HG02763 (cell line): ENCODE results near the gene DNAH2.

ENCODE experiments used
- ATAC-seq: cut with Tn5 transposase; IDR thresholded peaks from one replicate; pipeline ENCODE4 v1.9.1; 2021; ENCODE audit warnings: mild to moderate bottlenecking, moderate library complexity; ENCODE audit not compliant: unreplicated experiment

DNAH2 gene

DNA sequence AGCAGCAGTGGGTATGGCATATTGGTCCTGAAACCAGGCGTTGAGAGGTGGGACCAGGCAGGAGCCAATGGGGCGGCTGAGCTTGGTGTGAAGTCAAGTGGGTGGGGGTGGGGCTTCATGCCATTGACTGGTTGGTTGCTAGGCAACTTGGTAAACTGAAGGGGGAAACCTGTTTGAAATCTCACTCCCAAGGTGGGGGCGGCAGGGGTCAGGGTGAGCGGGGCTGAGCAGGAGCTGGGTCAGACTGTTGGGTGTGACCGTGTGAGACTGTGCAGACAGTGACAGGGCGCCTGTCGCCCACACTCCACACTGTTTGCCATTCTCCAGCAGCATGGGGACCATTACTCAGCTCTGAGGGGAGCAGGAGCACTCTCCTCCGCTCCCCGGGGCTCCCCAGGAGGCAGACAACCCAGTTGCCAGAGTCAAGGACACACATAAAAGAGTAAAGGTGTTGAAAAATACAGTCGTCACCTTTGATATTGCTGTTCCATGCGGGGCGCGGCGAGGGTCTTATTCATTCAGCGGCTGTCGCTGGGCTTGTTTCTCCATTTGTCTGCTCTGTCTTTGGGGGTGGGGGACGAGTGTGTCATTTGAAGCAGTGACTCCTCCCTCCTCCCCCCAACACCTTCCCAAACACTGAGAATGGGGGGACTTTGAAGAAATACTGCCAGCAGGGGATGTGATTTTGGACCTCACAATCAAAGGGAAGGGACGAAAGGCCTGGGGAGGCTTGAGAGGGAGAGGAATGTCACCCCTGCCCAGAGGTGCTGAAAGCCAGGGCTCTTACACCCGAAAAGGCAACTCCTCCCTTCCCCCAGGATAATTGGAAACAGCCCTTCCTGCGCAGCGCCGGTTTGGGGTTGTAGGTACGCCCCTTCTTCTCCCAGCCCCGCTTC lies 13.7 kb upstream of the DNAH2 start:
- no peak for ATAC-seq

DNA sequence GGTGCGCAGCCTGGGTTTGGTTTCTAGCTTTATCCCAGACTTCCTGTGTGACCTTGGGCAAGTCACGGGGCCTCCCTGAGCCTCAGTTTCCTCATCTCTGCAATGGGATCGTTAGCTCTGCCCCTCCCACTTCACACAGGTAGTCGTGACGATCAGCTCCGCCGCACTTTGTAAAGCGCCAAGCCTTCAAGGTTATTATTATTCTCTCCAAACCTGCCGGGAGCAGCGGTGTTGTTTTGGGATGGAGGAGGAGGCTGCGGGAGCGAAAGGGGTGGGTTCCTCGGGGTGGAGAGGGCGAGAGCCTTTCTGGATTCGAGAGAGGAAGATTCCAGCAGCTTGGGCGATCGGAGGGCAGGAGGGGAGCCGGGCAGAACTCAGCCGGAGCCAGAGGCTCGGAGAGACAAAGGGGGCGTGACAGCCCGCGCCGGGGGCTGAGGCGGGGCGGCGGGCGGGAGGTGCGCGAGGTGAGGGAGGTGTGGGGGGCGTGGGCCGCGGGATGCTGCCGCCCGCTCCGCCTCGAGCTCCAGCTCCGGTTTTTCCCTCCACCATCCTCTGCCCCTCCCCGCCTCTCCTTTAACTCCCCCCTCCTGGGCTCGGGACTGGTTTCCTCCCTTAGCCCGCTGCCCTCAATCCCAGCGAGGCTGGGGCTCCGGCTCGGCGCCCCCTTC lies 12.8 kb upstream of the DNAH2 start, which contains the start of gene EFNB3:
TSS of gene EFNB3 (plus strand) at position 602 of the 668 bp plus-strand sequence. CDS start 397 bp downstream, outside the sequence.
- no peak for ATAC-seq

DNA sequence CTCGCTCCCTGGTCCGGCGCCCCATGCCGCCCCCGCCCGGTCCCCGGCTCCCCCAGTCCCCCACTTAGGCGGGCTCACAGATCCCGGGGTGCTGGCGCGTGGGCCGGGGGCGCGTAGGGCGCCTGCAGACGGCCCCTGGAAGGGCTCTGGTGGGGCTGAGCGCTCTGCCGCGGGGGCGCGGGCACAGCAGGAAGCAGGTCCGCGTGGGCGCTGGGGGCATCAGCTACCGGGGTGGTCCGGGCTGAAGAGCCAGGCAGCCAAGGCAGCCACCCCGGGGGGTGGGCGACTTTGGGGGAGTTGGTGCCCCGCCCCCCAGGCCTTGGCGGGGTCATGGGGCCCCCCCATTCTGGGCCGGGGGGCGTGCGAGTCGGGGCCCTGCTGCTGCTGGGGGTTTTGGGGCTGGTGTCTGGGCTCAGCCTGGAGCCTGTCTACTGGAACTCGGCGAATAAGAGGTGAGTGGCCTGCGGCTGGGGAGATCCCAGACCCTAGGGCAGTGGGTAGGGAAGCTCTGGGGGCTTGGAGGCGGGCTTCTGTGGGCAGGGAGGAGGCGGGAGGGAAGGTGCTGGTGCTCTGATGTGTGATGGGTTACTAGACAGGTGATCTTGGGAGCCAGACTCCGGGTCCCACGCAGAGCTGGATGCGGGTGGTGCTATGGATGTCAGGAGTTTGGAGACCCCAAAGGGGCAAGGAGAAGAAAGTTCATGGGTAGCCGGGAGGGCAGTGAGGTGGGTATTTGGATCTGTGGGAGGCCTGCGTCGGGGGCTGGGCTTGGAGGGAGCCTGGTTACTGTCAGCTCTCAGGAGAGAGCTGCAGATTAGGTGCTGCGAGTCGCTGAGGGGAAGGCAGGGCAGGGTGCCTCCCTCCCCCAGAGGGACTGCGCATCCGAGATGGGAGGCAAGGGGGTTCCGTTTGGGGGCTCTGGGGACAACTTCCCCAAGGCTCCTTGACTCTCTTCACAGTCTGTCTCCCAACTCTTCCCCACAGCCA lies 12.0 kb upstream of the DNAH2 start:
- no peak for ATAC-seq

DNA sequence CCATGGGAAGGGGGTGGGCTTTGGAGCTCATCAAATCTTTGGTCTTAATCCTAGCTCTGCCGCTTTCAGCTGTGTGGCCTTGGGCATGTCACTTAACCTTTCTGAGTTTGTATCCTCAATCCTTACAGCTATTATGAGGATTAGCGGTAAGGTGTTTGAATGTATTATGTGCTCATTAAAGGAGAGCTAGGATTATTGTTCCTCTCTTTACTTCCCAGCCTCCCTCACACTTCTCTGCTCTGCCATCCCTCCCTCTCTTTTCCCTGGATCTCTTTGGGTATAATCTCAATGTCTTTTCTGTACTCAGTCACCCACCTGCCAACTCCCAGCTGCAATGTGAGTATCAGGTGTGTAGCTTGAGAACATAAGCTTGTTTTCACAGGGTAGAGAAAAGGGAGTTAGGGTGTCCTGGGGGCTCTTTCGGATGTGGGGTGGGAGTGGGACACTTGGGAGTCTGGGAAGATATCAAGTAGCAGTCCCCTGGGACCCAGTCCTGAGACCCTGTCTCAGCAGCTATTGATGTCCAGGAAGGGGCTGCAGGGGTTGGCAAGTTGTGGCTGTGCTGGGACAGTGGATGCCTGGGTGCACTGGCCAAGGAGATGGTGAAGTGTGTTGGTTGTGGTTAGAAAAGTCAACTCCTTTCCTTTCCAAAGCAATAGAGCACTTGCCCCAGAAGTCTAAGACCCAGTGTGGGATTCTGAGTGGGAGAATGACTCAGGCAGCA lies 10.8 kb upstream of the DNAH2 start:
- ATAC-seq, result no peak

DNA sequence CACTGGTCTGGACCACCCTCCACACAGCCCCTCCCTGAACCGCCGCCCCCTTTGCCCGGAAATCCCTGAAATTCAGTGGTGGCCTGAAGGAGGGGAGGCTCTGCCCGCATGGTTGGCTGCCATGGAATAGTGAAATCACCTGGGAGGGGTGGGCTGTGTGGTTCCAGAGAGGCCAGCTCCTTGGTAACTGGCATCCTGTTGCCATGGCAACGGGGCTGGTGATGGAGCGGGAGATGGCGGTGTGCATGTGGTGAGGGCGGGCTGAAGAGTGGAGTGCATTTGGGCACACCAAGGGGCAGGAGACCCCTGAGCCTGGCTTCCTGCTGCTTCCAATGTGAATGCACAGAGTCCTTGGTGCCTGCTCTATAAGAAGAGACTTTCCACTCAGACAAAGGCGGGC lies 10.1 kb upstream of the DNAH2 start:
- no peak for ATAC-seq

DNA sequence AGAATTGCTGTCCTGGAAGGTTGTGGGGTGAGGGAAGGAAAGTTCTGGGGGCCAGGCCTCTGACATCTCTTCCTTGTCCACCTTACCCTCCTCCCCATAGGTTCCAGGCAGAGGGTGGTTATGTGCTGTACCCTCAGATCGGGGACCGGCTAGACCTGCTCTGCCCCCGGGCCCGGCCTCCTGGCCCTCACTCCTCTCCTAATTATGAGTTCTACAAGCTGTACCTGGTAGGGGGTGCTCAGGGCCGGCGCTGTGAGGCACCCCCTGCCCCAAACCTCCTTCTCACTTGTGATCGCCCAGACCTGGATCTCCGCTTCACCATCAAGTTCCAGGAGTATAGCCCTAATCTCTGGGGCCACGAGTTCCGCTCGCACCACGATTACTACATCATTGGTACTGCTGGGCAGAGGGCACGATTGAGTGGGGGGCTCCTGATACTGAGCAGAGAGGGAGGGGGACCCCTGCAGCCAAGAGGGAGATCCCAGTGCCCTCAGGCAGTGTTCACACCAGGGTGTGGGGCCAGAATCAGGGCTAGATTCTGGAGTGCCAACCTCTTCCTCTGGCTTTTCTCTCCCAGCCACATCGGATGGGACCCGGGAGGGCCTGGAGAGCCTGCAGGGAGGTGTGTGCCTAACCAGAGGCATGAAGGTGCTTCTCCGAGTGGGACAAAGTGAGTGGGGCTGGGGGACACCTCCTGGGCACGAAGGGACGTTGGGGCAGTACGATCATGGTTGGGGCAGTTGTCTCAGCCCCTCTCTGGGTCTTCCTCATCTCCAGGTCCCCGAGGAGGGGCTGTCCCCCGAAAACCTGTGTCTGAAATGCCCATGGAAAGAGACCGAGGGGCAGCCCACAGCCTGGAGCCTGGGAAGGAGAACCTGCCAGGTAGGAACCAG lies 9.4 kb upstream of the DNAH2 start:
- no peak for ATAC-seq

DNA sequence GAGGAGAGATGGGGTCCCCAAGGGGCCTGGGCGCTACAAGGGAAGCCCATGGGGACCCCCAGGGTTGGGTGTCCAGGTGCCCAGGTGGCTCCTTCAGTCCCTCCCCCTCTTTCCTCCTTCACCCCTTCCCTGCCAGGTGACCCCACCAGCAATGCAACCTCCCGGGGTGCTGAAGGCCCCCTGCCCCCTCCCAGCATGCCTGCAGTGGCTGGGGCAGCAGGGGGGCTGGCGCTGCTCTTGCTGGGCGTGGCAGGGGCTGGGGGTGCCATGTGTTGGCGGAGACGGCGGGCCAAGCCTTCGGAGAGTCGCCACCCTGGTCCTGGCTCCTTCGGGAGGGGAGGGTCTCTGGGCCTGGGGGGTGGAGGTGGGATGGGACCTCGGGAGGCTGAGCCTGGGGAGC lies 8.5 kb upstream of the DNAH2 start:
- no peak for ATAC-seq

DNA sequence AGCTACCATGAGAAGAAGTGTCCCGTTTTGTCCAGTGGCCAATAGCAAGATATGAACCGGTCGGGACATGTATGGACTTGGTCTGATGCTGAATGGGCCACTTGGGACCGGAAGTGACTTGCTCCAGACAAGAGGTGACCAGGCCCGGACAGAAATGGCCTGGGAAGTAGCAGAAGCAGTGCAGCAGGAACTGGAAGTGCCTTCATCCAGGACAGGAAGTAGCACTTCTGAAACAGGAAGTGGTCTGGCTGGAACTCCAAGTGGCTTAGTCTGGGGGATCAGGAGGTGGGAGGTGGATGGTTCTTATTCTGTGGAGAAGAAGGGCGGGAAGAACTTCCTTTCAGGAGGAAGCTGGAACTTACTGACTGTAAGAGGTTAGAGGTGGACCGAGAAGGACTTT lies 7.2 kb upstream of the DNAH2 start:
- no peak for ATAC-seq

DNA sequence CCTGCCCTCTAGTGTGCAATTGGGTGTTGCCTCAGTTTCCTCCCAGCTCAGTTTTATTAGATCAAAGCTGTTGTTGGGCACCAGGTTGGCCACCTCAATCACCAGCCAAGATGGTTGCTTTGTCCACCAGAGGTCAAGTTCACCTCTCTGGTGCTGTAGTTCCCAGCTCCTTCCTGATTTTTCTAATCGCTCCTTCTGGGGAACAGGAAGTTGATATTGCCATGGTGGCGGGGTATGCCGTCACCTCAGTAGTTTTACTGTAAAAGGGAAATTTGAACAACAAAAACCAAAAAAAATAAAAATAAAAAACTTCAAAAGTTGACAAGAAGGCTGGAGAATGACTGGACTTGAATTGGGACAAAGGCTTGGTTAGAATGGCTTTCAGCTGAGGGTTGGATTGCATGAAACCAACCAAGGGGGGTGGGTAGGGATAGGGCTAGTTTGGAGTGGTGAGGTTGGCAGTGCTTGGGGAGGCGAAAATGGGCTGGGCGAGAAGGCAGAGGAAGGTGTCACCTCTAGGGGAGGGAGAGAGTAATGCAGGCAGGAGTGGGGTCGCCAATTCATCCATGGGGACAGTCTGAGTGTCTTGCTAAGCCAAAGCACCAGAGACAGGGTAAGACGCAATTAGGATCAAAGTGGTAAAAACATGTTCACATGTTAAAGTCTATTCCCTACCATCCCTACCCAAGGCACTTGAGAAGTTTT lies 6.3 kb upstream of the DNAH2 start:
- ATAC-seq, result no peak

DNA sequence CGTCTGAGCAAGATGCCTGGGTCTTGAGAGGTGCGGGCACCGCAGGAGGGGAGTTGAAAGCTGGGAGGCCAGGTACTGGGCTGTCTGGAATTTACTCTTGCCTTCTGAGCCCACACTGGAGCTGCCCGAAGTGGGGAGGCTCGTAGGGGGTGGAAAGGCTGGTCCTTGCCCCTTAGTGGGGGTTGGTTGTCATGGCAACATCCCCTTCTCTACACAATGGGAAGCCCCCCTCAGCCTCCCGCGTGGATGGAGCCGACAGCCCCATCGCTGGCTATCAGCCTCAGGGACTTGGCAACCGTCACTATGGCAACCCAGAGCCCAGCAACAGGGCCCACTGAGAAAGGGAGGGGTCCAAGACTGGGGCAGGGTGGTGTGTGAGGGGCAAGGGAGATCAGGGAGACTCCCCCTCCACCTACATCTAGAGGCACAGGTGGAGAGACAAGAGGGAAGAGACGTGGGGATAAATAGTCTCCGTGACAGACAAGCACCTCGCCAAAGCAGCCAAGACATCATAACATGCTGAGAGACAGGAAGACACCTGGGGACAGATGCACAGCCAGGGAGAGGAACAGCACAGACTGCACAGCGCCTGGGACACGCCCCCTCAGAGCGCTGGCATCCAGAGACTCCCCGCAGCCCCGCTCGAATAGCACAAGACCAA lies 5.3 kb upstream of the DNAH2 start:
- no peak for ATAC-seq

DNA sequence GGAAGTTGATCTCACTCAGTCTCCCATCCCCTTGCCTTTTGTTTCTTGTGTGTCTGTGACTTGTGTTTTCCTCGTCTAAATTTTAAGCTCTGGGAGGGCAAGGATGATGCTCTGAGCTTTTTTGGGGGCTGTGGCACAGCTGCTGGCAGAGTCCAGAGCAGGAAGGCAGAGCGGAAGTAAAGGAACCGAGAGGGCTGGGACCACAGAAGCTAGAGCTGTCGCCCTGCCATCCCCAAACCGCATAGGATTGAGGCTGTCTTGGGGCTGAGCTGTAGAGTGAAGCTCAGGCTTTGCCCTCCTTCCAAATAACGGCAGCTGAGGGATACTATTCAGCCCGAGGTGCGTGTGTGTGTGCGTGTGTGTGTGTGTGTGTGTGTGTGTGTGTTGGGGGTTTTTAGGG lies 3.8 kb upstream of the DNAH2 start:
- ATAC-seq, result no peak

DNA sequence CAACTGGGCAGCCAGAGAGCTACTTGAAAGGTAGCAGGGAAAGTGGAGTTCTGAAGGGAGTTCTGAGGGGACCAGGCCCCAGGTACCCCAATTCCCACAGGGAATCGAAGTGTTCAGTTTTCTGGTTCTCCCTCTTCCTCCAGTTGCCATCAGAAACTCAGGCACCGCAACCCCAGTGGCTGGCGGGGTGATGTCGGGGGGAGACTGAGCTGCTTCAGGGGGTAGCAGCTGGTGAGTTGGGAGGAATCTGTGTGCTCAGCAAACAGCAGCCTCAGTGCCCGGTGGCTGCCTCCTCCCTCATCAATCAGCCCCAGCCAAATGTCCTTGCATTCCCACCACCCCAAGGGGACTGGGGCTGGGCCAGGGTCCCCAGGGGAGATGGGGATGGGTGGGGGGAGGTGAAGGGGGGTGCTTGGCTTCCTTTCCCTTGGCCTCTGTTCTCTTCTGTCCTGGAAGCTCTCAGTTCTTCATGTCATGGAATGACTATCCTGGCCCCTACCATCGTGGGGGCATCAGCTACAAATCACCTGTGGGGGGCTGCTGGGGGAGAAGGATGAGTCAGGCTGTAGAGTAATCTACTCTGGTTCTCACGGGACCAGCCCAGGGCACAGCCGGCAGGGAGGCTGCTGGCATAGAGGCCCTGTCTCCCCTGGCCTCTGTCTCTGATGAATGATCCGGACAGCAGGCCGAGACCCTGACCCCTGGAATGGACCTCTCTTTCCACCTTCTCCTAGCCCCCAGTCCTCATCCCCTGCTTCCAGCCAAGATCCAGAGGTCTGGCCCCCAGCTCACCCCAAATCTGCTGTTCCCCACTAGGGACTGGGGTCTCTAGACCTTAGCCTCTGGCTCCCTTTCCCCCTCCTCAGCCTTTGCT lies 2.6 kb upstream of the DNAH2 start:
- ATAC-seq, result no peak

DNA sequence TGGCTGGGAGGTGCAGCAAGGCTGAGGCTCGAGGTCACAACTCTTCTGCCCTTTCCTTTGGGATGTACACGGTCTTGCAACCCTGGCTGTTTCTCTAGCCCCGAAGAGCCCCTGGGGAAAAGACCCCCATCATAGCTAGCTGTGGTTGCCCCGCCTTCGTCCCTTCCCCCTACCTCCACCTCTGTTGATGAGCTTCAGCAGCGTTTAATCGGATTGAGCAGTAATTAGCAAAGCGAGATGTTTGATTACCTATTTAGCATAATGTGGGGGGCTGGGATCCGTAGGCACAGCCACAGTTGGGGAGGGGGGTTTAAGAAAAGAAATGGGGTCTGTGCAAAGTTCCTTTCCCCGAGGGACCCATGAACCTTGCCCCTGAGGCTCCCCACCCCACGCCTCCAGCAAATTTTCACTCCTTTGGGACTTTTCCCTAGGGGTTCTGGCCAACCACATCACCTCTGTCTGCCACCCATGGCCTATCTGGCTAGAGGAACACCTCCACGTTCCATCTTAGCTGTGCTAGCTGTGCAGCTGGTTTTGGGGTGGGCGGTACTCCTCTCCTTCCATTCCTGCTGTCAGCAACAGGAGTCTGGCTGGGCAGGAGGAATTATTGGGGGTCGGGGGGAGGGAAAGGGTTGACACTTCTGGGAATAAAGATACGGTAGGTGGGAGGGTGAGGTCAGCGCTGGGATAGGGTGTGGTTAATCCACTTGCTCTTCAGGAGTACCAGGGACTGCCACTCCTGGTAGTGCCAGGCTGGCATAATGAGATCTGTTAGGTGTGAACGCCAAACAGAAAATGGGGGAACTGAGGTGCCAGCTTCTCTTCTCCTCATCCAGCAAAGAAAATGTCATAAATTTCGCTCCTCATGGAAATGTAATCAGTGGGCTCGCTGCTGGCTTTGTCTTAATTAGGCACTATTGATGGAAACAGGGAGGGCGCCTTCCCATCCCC lies 1.3 kb upstream of the DNAH2 start:
- ATAC-seq, result no peak

DNA sequence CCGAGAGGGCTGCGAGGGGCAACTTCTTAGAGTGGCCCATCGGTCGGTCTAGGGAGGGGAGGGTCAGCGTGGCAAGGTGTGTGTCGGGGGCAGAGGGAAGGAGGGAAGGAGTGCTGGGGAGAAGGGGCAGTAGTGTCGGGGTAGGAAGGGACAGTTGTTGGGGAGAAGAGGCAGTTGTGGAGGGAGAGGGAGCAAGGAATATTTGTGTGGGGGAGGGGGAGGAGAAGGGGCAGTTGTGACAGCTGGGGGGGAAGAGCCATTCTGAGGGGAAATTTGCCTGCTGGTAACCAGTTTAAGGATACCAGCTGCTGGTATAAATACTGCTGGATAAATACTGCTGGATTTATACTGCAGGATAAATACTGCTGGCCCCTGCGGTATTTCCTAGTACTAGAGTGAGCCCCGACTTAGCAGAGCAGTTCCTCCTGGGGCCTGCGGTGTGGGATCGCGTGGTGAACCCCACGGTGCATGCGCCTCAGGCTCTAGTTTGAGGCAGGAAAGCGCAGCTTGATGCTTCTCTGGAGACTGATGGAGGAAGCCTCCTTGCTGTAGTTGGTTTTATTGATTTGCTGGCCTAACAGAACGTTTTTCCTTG lies 309 bp downstream of the DNAH2 start:
- ATAC-seq, result no peak

DNA sequence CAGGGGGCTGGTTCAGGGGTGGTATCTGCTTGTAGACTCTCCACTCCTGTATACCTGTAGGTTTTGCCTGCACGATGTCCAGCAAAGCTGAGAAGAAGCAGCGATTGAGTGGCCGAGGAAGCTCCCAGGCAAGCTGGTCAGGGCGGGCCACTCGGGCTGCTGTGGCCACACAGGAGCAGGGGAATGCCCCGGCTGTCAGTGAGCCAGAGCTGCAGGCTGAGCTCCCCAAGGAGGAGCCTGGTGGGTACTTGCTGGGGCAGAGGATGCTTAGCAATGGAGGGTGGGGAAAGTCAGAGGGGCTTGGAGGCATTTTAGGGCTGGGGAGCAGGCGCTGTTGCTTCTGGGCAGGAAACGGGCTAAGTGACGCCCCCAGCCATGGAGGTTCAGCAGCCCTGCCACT lies 2.1 kb downstream of the DNAH2 start:
- ATAC-seq, result no peak

DNA sequence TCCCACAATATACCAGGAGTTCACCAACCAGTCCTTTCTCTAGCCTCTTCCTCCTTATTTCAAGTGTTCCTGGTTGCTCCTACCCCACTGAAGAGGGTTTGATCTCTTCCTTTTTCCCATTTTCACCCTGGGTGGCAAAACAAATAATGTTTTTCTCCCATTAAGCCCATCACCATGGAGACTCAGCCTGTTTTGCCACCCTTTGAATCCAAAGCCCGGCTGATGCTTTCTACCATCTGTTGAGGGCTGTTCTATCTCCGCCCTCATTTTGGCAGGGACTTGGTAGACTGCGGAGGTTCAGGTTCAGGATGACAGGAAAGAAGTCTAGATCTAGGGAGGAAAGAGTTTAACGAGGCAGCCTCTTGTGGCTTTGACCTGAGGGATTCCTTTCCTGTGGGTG lies 2.6 kb downstream of the DNAH2 start:
- no peak for ATAC-seq
